Inflammatory macrophage (primary cell): ENCODE data around the gene OSMR.
"Not testable (repeated sequence)": the region's sequence is repeated elsewhere in the genome, so short reads cannot be mapped to it uniquely, and the experiment has no call there.

Experiments
- DNase-seq, 2 donors: peaks; one replicate each; pipeline ENCODE4 v3.0.0-alpha.2; 2020 to 2022

OSMR gene

DNA sequence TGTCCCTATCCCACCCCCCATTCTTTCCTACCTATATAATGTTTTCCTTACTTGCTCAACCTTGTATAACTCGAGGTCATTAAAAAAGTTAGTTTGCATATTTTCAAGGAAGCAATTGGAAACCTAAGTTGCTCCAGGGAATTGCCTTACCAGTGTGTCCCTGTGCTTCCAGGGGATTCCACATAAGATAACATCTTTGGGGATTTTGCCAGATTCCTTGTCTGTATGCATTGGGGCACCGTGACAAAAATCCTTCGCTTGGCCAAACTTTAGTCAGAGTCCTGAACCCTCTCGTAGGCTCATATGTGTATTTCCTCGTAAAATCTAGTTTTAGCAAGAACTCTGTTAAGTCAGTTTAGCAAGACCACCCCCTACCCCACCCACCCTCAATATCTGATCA lies 14.7 kb upstream of the OSMR start:
- no peak for DNase-seq

DNA sequence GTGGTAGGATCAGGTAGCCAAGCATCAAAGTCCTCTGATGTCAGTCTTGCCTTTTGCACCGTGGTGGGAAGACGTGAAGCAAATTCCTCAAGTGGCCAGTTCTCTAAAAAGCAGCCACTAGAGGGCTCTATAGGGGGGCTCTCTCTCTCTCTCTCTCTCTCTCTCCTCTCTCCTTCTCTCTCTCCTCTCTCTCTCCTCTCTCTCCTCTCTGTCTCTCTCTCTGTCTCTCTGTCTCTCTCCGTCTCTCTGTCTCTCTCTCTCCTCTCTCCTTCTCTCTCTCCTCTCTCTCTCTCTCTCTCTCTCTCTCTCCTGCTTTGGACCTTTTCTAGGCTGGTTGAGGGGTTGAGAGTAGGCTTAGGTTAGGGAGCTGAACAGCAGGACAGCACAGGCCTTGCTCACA lies 13.9 kb upstream of the OSMR start:
- DNase-seq: peak in 1 of 2 donors; percentile 26

DNA sequence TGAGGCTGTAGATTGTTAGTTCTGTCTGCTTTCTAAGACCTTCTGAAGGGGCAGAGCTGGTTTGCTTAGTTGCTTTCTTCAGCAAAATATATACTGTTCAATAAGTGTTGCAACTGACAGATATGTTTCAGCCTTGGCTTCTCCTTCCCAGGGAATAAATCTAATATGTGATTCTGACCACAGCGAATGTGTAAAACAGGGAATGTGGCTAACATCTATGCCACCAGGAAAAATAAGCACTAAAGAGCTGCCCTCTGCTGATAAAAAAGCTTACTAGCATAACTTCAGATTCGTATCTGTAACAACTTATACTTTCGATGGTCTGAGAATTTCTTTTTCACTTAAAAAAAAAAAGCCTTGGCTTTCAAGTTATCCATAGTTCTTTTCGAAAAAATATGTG lies 13.0 kb upstream of the OSMR start:
- DNase-seq: no peak

DNA sequence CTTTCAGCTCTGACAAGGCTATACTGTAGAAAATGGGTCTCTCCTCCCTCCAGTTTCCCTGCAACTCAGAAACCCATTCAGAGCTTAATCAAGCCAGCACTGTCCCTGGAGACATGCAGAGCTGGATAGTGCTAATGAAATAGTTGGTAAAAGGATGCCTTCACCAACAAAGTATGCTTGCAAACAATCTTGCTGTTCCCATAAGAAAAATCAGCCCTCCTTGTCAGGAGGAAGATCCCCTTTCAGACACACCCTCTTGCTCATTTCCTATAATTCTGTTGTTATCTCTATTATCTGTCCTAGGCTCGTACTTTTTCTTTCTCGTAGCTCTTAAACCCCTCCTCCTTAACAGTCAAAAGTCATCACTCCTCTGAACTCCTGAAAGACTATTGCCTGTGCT lies 9.9 kb upstream of the OSMR start:
- DNase-seq: no peak

DNA sequence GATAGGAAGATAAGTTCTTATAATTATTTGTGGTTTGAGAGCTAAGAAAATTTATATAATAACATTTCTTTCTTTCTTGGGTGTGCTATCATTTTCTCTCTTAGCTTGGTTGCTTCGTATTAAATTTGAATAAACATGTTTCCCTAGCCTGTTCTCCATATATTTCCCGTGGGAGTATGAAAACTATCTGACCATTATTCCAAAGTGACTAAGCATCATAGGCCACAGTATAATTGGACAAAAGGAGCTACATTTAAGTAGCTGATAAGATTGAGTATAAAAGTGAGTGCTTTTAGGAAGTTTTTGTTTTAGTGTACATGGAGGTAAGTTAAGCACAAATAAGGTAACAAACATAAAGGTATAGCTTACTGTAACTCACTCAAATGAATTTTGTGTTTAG lies 8.4 kb upstream of the OSMR start:
- DNase-seq: no peak

DNA sequence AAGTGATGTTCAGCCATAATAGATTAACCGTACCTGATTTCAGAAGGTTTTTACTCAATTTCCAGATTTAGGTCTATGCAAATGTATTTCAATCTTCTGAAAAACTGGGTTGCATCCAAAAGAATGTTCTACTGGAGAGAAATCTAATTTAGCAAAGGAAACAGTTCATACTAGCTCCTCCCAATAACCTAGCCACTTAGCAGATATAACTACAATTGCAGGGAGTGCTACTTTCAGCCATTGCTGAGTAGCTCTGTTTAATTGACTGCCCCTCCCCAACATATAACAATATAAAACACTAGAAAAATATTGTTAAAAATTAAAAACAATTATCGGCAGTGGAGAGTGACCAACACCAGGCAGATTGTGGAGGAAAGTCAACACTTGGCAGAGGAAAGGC lies 7.9 kb upstream of the OSMR start:
- no peak for DNase-seq

DNA sequence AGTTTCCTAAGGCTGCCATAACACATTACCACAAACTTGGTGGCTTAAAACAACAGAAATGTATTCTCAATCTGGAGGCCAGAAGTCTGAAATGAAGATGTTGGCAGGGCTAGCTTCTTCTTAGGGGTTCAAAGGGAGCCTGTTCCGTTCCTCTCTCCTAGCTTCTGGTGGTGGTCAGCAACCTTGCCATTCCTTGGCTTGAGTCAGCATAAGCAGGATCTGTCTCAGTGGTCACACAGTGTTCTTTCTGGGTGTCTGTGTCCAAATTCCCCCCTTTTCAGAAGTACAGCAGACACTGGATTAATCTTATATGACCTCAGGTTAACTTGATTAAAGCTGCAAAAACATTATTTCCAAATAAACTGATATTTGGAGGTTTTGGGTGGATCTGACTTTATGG lies 2.1 kb upstream of the OSMR start:
- DNase-seq: no peak

DNA sequence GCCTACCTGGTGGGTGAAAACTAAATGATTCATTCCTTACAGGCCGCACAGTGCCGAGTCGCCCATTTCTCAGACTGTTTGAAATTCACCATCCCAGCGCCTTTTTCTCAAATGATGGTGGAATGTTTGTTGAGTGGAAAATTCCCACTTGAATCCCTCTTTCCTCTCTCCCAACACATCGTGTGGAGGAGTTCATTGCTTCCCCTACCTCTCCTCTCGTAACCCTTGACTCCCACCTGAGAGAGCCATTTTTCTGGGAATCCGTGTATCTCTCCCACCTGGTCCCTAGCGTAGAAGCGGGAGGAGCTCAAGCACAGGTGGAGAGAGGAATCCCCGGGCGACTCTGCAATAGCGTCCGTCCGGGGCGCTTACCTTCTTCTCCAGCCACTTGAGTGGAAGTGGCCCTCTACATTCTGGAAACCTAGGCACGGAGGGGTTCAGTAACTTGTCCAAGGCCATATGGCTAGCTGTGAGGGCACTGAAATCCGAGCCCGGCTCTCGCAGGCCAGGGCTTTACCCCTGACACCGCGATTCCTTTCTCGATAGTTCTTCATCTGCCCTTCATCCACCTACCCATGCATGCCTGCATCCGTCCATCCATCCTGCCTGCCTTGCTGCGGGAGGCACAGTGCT lies 683 bp downstream of the OSMR start:
- DNase-seq: no peak

DNA sequence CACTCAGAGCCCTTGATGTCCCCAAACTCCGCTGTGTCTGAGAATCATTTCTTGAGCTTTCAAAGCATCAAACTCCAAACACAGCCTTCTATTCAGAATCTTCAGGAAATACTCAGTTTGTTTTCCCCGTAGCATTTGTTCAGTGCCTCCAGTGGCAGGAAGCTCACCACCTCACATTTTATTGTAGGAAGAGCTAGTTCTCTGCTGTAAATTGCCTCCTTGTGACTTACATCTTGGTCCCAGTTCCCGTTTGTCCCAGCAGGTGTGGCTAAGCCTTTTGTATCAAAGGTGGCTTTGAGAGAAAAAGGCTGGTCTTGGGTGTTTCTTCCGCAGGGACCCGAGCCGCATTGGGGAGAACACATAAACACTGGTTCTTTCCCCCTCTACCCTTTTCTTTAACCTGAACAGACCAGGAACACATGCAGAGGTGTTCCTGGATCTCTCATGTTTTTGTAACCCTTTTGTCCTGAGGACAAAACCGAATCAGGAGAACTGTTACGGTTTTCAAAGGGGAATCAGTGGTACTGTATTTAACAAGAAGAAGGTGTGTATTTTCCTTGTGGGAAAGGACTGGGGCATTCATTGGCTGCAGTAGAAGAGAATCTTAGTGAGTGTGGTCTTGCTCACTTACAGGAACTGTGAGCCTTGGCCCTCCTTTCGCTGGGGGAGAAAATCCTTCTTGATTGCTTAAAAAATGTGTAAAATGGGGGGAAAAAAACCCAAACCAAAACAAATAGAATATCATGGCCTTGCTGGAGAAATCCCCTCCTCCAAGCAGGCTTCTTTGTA lies 1.9 kb downstream of the OSMR start:
- DNase-seq: no peak

DNA sequence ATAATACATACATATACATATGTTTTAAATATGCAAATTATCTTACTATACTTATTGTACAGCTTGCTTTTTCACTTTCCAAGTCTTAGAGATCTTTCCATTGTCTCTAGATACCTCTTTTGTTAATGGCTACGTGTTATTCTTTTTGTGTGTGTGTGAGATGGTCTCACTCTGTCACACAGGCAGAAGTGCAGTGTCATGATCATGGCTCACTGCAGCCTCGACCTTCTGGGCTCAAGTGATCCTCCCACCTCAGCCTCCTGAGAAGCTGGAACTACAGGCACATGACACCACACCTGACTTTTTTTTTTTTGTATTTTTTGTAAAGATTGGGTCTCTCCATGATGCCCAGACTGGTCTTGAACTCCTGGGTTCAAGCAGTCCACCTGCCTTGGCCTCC lies 2.8 kb downstream of the OSMR start:
- DNase-seq: no peak

DNA sequence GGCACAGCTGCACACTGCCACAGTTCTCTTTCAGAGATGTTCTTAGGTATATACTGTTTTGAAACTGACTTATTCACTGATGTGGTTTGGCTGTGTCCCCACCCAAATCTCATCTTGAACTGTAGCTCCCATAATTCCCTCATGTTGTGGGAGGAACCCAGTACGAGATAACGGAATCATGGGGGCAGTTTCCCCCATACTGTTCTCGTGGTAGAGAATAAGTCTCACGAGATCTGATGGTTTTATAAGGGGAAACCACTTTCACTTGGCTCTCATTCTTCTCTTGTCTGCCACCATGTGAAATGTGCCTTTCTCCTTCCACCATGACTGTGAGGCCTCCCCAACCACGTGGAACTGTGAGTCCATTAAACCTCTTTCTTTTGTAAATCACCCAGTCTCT lies 5.8 kb downstream of the OSMR start:
- DNase-seq: not testable (repeated sequence)

DNA sequence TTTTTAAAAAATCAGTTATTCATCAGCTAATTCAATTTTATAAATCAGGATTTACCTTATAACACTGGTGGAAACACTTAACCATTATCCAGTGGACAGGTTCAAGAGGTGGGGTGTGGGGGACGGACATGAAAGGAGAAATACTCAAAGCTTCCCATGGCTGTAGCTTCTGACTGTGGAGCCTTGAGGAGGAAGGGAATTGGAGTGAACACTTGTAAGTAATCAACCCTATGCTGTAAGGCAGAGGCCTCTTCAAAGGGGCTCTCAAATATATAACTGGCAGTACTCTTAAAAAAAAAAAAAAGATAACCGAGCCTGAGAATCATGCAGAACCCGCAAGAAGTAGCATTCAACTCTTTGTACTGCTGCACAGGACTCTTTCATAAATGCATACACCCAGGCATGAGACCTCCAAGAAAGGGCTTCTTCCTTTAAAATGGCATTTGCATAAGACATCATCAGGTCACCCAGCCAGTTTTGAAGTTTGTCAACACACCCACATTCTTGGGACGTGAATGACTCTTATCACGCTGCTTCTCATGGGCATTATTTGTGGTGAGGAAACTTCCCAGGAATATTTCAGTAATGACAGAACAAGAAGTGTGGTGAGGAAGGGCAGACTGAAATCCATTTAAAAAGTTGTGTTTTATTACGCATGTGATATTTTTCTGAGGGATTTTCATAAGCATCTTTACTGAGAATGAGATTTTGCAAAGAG lies 8.1 kb downstream of the OSMR start:
- DNase-seq: no peak

DNA sequence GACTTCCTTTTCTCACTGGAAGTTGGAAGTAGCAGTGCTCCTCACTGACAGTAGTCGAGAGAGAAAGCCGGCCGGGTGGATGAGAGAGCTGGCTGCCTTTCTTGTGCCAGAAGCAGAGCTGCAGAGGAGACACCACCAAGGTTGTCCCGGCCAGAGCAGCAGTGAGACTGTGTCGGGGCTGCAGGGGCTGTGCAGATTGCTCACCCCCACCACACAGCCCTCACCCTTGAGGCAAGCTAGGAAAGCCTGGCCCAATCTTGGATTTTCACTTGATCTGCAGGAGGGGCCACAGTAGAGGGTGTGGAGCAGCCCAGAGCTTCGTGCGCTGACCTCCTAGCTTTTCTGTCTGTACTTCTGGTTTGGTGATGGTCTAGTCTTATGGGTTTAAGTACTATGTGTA lies 9.1 kb downstream of the OSMR start:
- DNase-seq: no peak

DNA sequence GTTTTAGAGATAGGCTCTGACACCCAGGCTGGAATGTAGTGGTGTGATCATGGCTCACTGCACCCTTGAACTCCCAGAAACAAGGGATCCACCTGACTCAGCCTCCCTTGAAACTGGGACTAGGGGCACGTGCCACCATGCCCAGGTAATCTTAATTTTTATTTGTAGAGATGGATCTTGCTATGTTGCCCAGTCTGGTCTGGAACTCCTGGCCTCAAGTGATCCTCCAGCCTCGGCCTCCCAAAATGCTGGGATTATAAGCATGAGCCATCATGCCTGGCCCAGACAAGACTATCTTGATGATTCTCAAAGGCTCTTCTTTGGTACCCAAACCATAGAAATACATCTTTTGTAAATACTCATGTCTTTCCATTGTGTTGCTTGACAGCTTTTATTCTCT lies 10.8 kb downstream of the OSMR start:
- DNase-seq: no peak

DNA sequence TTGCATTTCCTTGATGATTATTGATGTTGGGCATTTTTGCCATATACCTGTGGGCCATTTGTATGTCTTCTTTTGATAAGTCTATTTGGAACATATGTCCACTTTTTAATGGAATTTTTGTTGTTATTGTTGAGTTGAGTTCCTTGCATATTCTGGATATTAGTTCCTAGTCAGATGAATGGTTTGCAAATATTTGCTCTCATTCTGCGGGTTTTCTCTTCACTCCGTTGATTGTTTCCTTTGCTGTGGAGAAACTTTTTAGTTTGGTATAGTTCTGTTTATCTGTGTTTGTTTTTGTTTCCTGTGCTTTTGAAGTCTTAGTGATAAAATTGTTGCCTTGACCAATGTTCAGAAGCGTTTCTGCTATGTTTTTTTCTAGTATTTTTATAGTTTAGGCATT lies 13.0 kb downstream of the OSMR start:
- no peak for DNase-seq

DNA sequence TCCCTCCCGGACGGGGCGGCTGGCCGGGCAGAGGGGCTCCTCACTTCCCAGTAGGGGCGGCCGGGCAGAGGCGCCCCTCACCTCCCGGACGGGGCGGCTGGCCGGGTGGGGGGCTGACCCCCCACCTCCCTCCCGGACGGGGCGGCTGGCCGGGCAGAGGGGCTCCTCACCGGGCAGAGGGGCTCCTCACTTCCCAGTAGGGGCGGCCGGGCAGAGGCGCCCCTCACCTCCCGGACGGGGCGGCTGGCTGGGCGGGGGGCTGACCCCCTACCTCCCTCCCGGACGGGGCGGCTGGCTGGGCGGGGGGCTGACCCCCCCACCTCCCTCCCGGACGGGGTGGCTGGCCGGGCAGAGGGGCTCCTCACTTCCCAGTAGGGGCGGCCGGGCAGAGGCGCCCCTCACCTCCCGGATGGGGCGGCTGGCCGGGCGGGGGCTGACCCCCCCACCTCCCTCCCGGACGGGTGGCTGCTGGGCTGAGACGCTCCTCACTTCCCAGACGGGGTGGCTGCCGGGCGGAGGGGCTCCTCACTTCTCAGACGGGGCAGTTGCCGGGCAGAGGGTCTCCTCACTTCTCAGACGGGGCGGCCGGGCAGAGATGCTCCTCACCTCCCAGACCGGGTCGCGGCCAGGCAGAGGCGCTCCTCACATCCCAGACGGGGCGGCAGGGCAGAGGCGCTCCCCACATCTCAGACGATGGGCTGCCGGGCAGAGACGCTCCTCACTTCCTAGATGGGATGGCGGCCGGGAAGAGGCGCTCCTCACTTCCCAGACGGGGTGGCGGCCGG lies 16.4 kb downstream of the OSMR start:
- not testable (repeated sequence) for DNase-seq

DNA sequence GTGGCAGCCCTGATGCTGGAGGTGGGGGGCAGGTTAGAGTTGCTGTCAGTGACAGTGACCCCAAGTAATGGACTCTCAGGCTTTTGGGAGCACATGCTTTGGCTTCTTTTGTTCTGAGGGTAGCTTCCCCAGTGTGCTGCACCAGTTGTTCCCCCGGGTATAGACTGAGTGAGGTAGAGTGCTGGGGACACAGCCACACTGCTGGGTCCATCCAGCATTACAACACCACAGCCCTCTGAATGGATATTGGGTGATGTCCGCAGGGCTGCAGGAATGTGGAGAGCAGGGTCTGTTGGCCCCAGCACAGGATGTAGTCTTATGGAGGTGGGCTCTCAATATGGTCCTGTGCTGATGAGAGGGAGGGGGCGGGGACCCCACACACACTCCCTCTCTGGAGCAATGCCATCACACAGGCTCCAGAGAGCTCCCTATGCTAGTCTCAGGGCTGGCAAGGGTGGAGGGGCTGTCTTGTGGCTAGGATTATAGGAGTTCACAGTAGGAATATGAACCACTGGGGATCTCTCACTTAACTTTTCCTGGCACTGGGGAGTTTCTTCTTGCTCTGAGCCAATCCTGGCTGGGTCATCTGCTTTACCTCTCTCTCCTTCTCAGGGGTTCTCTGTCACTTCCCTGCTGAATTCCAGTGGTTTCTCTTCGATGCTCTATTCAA lies 20.7 kb downstream of the OSMR start:
- DNase-seq: no peak

DNA sequence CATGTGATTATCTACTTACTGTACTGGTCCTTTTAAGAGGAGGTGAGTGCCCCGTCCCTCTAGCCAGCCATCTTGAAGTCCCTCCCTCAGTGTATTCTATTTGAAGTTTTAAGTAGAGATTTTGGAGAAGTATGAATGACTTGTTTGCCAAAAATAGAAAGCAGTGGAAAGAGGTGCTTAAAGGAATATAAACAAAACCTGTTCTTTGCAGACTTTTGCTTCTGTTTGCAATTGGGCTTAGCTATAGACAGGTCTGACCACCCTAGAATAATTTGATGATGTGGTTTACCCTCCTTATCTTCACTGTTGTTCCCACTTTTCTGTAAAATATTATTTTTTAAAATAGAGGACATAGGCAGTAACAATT lies 21.2 kb downstream of the OSMR start:
- no peak for DNase-seq

DNA sequence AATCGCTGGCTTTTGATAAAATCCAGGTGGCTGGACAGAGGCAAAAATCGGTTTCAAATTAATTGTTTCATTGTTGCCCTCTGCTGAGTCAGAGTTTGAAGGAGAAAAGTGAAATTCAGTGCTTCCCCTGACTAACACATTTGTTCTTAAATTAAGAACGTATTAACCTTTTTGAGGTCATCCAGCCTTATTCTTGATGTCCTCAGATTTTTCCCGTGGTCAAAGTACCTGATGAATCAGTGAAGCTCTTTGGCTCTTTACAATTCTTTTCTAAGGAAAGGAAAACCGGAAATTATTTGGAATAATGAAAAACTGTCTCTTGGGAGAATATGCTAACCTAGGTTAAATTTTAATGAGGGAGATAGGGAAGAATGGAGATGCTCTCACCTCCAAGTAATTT lies 21.6 kb downstream of the OSMR start:
- no peak for DNase-seq

DNA sequence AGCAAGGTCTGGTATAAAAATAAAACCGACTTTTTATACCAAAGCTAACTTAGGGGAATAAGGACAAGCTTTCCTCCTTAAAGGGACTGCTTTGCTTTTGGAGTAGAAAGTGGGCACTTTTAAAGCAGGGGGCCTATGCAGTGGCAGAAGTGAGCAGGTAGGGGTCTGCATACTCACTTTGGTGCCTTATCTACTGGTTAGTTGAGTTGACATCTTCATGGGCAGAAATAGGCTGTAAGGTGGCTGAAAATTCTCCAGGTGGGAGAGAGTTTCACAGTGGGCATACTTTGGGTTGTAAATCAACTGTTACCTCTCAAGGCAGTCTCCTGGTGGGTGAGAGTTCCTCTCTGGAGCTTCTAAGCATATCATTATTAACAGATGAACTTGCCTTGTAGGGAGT lies 24.8 kb downstream of the OSMR start:
- DNase-seq: no peak

DNA sequence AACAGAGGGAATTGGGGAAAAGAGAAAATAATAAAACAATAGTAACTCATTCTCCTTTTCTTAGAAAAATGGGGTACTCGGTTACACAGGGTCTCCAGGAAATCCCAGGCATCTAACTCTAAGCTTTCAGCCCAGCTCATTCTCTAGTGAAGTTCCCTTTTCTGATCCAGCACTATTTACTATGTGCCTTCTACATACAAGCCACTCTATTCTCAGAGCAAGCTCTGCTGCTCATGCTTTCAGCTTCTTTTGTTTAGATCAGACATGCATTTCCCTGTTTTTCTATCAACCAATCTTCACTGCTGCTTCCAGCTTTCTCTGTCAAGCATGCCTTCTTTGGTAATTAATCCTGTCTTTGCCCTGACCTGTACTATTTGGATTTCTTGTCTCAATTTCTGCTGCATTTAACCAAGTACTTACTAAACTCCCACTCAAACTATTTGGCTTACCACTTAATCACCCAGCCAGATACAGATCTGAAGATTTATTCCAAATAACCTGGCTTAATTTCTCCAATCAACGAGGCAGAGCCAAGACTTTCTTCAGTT lies 25.3 kb downstream of the OSMR start:
- no peak for DNase-seq

DNA sequence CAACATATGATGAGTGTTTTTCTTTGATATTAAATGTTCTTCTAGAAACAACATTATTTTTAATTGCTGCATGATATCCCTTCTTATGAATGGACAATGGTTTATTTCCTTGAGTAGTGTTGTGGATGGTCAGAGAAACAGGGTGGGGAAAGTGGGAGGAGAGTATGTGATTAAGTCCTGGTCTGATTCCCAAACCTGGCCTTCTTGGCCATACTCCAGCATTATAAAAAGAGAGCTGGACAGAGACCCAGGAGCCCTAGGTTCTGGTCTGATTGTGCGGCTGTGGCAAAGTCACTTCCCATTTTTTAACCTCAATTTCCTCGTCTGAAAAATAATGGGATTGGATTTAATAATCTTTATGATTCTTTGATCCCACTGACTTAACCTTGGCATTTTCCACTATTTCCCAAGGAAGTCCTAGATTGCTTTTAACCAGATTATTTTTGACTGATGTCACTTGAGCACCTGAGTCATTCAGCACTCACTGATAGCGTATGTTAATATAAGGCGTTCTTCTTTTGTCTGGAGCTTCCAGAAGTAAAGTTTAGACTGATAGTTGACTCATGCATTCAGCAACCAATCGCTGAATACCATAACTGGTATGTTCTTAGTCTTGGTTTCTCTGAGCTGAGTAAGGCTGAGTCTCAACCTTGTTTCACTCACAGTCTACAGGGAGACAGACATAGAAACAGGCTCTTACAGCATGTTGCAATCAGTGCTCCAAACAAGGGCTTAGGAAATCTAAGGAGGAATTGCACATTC lies 26.2 kb downstream of the OSMR start:
- DNase-seq: peak in 1 of 2 donors; percentile 6
